ENCODE data around the gene PIP4K2B.

PIP4K2B gene

DNA sequence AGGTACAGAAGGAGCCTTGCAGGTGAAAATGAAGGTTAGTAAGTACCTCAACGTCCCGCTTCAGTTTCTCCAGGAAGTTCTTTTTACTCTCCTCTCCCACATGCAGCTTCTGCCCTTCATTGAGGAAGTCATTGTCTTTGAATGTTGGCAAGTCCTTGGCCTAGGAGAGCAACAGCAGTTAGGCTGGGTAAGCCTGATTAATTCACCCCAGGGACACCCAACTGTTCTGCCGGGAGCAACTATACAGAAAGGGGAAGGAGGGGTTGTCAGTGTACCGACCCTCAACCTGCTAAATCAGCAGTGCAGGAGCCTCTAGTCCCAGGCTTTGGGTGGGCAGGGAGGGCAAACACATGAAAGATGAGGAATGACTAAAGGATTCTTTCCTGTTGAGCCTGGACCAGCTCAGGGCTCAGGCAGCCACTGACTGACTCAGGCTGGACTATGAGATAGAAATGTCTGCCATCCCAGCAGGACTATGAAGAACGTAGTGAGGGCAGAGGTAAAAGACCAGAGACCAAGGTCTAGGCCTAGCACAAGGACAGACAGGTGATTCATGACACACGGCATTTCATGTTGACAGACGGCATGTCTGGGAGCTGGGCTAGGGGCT is 21.6 kb downstream of the PIP4K2B start:
- no peak for FAIRE-seq

- no peak for FAIRE-seq
These were observed 26.1 kb downstream of the PIP4K2B start for GRCh38 chr17:38773258-38773657.

- no peak for FAIRE-seq
These were observed 30.9 kb downstream of the PIP4K2B start for GRCh38 chr17:38768417-38768816.

DNA sequence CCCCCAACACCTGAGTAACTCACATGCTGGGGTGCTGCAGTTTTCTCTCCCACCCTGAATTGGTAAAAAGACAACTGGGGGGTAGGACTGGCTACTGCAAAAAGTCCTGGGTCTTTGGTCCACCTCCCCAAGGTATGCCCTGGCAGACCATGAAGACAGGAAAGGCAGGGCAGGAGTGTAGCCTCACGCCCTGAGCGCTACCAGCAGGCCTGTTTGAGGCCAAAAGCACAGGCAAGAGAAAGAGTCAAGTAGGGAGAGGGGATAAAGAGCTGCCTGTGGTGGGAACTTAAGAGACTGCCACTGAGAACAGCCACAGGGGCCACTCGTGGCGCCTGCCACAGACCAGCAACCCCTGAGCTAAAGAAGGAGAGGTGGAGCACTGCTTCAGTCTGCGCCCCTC is 33.0 kb downstream of the PIP4K2B start:
- FAIRE-seq = no peak

- FAIRE-seq = no peak
These were observed 37.1 kb downstream of the PIP4K2B start for GRCh38 chr17:38762231-38762630.

DNA sequence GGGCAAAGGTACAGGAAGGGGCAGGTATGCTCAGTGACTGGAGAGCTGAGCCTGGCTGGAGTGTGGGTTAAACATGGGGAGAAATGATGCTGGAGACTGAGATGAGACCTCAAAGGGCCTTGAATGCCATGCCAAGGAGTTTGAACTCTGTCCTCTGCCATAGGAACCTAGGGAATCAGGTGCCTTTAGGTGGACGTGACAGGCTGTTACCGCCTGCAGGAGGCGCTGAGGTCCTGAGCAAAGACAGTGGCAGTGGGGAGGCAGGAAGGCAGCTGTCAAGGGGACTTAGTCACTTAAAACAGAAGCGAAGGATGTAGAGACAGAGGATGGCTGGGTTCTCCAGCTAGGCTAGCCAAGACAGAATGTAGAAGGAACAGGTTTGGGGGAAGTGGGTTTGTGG is 37.7 kb downstream of the PIP4K2B start:
- no peak for FAIRE-seq

DNA sequence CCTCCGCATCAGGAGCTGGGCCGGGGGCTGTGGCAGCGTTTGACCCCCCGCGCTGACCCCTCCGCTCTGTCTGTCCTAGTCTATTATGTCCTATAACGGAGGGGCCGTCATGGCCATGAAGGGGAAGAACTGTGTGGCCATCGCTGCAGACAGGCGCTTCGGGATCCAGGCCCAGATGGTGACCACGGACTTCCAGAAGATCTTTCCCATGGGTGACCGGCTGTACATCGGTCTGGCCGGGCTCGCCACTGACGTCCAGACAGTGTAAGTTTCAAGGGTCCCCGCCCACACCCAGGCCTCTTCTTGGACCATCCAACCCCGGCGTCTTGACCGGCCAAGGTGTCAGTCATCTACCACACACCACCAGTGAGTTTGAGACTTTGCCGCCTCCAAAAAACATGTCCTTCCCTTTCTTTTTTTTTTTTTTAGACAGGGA is 46.3 kb downstream of the PIP4K2B start:
- FAIRE-seq = no peak

DNA sequence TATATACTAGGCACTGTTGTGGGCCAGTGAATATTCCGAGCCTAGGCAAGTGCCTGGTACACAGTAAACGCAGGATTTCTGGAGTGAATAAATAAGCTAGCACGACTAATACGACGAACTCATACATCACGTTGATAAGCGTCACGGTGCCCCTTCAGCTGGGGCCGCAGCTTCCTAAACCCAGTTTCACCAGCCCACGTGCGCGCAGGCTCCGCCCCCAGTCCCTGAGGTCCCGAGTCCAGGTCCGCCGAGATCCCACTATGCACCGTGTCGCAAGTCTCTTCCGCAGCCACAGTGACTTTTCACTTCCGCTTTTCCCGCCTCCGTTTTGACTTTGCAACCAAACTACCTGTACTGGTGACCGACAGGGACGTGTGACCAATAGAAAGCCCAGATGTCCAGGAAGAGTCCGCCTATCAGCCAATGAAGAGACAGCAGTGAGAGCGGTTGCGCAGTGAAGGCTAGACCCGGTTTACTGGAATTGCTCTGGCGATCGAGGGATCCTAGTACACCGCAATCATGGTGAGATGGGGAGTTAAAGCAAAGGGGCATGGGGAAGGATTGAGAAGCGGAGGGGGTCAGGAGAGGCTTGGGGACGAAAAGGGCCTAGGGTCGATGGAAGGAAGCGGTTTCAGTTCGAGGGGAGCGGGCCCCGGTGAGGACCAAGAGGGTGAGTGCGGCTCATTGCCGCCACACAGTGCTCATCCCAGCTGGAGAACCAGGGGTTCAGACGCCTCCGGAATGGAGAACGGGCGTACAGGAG is 46.9 kb downstream of the PIP4K2B start, which contains the start of gene PSMB3:
TSS of gene PSMB3 (plus strand) at position 434 of the 763 bp plus-strand sequence. CDS start at position 520, 86 bp downstream.
- no peak for FAIRE-seq

DNA sequence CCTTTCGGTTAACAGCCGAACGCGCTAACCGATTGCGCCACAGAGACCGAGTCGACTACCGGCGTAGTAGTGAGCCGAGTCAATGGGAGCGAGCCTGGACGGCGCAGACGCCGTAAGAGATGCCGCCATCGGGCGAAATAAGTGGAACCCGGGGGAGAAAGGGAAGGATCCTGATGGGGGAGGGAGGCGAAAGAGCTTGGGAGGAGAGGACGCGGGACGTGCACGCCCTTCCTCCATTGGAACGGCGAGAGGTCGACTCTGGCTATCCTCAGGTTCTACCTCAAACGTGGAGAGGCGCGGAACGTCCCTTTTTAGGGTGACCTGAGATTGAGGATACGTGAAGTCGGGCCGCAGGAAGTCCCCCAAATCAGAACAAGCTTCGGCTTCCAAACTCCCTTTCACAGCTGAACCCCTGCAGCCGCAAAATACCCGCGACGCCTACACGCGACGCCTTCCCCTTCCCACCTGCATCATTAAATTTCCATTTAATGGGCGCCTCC is 47.5 kb downstream of the PIP4K2B start:
- FAIRE-seq = no peak

DNA sequence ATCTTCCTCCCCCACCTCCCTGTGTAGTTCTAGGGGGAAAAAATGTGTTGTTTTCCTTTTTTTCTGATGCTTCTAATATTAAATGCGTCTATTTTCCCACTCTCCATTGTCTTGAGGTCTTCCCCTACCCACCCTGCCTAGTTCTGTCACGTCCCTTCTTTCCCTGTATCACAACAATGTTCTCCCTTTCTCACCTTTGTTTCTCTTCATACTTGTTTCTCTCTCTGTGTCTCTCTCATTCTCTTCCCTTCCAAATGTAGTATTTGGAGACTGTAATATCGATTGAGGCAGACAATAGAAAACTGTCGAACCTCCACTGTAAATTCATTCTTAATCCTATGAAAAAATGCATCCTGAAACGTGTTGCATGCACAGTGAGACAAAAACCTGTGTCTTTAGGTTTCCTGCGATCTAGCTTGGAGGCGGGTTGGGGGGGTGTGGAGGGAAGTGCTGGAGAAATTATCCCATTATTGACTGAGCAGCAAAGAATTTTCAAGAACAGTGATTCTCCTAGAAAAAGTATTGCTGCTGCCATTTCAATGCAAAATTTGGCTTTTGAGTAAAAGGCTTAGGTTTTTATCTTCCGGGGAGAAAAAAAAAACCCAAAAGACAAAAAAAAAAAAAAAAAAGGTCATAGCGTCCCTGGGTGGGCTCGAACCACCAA is 48.1 kb downstream of the PIP4K2B start:
- no peak for FAIRE-seq

- FAIRE-seq = no peak
These were observed 48.8 kb downstream of the PIP4K2B start for GRCh38 chr17:38750312-38751121.

DNA sequence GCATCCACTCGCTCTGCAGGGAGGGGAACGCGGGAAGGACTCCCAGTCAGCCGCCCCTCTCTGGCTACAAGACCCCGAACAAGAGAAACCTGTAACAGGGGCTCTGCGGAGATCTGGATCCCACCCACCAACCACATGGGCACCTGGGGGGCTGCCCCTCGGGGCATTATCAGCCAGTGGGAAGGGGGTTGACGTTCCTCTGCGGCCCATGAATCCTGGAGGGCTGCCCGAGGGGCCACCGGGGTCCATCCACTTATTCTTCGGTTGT is 49.4 kb downstream of the PIP4K2B start:
- no peak for FAIRE-seq

- FAIRE-seq = no peak
These were observed 49.9 kb downstream of the PIP4K2B start for GRCh38 chr17:38749223-38750043.

- FAIRE-seq = no peak
These were observed 50.5 kb downstream of the PIP4K2B start for GRCh38 chr17:38748892-38749222.

DNA sequence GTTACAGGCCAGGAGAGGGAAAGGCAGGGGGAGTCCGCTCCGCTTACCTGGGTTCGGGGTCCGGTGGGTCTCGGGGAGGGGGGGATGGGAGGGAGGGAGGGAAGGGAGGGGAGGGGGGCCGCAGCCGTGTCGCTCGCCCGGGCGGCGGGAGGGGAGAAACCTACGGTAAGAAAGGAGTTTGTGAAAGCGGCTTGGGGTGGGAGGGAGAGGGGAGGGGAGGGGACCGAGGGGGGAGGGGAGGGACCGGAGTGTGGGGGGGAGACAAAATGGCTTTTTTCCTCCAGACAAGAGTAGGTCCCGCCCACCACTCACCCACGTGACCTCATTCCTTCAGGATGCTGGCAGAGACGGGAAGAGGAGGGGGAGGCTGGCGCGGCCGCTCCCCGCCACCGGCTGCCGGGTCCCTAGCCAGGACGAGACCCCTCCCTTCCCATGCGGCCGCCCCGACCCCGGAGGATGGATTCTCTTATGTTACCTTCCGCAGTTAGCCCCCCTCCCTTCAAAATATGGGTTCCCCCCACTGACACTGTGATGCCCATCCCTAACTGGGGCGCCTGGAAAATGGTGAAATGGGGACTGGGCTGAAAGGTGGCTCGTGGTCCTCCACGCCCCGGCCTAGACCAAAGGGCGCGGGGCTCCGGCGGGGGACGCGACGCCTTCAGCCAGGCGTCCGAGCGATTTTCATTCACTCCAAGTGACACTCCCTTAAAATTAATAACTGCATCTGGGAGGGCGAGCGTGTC is 51.0 kb downstream of the PIP4K2B start, which contains the start of gene PCGF2:
TSS of gene PCGF2 (minus strand) at position 188 of the 743 bp plus-strand sequence. CDS start 7,934 bp downstream, outside the sequence.
- no peak for FAIRE-seq

DNA sequence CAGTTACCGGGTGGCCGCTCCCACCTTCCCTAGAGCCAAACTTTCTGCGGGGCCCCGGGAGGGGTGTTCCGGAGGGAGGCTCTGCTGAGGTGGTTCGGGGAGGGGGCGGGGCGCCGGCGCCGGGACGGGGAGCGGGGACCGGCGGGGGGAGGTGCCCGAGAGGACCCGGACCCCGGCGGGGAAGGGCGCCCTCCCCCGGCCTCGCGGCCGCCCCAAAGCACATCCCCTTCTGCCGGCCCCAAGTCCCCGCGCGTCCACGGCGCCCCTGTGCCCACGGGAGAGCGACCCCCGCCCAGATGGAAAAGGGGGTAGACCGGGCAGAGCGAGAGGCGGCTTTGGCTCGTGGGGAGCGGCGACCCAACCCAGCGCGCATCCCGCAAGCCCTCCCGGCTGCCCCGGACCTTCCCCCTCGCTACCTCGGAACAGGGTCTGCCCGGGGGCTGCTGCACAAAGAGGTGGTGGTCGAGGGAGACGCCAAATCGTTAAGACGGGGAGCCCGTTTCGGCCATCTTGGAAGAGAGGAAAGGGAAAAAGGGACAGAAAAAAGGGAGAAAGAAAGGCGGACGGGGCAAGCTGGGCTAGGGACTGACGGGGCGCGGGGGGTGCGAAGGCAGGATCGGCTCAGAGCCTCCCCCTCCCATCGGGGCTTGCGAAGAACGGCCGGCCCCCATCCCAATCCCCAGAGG is 51.8 kb downstream of the PIP4K2B start:
- no peak for FAIRE-seq

DNA sequence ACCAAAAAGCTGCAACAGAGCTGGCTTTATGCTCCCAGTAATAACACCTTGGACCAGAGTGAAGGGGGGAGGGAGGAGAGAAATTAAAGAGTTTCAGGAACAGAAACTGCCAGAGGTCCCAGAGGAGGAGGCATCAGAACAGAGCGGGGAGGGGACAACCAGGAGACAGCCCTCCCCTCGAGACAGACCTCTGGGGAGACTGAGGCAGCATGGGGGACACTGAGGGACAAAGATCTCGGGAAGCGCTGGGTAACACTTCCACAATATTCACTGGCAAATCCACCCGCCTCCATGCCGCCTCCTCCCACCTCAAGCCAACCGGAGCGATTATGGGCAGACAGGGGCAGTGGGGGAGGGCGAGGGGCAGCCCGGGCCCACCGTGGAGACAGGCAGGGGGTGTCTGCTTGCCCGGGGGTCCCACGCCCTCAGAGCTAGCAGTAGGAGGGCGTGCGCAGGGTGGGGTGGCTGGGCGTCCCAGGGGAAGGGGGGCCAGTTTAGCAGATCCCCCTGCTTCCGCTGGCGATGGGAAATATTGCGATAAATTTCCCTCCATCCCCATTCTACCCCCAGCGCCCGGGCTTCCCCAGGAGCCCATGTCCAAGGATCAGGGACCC is 52.4 kb downstream of the PIP4K2B start:
- FAIRE-seq = no peak

DNA sequence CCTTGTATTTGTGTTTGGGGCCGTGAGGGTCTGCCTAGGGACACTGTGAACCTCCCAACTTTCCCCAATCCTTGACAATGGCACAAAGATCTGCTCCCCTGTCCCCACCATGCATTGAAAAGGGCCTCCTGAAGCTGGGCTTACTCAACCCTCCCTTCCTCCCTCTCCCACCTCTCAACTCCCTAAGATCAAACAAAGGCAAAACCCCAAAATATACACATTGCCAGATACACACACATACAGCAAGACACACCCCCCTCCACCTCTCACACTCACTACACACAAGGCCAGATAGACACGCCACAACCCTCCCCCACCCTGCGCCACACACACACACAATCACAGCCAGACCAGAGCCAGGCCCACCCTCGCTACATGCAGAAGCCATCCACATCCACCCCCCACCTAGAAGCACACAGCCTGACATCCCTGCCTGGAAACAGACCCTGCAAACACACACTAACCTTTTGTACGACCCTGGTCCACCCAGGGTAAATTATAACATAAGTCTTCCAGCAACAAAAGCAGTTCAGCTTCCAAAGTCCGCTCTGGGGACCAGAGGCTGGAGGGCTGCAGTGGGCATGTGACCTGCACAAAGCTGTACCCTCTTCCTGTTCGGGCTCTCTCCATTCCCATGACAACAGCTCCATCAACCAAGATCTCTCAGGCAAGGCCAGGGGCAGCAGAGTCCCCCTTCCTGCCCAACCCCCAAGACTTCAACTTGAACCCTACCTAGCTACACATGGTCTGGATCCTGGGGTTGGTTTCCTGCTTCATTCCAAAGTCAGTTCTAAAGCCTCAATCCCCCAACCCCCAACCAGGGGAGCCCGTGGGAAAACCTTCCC is 53.1 kb downstream of the PIP4K2B start:
- no peak for FAIRE-seq

- FAIRE-seq = no peak
These were observed 53.8 kb downstream of the PIP4K2B start for GRCh38 chr17:38745545-38745944.

Data from G401.6 (cell line).